IPS-18a (cell line): ENCODE results near the gene USP3.
"Not testable (repeated sequence)": the region's sequence is repeated elsewhere in the genome, so short reads cannot be mapped to it uniquely, and the experiment has no call there.

Experiments
- H3K27ac ChIP-seq: one replicate; pipeline ENCODE4 v1.5.1; 2013; ENCODE audit warnings: low read length
- H3K27me3 ChIP-seq: one replicate; pipeline ENCODE4 v1.6.1; 2013; ENCODE audit warnings: mild to moderate bottlenecking, low read length; ENCODE audit not compliant: control insufficient read depth, insufficient read depth
- H3K36me3 ChIP-seq: one replicate; pipeline ENCODE4 v1.6.1; 2013; ENCODE audit warnings: low read depth, low read length; ENCODE audit not compliant: control insufficient read depth
- H3K4me1 ChIP-seq: one replicate; pipeline ENCODE4 v1.6.1; 2013; ENCODE audit warnings: low read depth, low read length; ENCODE audit not compliant: control insufficient read depth
- H3K4me3 ChIP-seq: one replicate; pipeline ENCODE4 v1.5.1; 2013; ENCODE audit warnings: low read length
- H3K9ac ChIP-seq: one replicate; pipeline ENCODE4 v1.6.1; 2013; ENCODE audit warnings: mild to moderate bottlenecking, low read length, moderate library complexity
- H3K9me3 ChIP-seq: one replicate; pipeline ENCODE4 v1.6.1; 2013; ENCODE audit warnings: low read depth, low read length; ENCODE audit not compliant: control insufficient read depth

The USP3 gene

DNA sequence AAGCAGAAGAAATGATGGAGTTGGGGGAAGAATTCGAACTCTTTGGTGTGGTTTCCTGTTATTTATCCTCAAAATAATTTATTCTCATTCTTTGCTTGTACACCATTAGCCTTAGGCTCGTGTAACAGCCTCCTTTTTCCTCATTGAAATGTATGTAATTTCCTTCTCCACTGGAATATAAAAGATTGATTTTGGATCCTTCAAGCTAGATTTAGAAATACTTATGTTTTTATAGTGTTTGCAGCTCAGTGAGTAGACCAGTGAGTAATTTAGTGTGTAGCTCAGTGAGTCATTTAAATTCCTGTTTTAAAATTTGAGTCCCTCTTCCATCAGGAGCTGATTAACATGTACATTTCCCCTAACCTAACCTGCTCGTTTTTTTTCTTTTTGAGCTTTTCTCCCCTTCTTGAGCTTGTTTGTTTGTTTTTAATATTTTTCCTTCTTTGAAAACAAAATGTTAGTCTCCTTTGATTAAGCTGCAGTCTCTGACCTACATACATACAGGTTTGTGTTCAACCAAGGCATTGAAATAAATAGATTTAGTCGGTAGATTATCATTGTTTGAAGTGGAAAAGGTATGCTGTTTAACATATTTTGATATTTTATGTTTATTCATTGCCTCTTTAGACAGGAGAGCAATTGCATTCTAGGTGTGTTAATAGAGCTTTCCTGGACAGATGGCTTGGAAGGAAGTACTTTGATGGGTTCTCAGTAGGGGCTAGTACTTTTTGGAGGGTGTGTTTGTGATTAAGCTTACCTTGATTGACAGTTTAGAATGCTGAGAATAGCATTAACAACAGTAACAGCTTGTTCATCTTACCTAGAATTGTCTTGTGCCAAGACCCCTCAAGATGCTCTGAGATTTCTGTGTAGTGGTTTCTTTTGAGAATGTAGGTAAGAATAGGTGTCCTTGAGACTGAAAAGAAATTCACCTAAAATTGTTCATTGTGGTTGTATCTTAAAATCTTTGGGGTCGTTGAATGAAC, 5.9 kb downstream of the USP3 start:
- Histone ChIP-seq H3K27me3 (peaks cover 43% of the 10 kb centered on the region), H3K4me3 (no peak overlapping the region), H3K9ac (no peak overlapping the region), H3K27ac (no peak overlapping the region), H3K9me3 (no peaks in the 10 kb centered on the region), H3K4me1 (peaks cover 59% of the 10 kb centered on the region), H3K36me3 (no peaks in the 10 kb centered on the region)

GRCh38 chr15:63512148-63512547, 7.8 kb downstream of the USP3 start:
- Histone ChIP-seq H3K36me3 (no peaks in the 10 kb centered on the region), H3K4me1 (peaks cover 69% of the 10 kb centered on the region), H3K4me3 (no peak overlapping the region)

DNA sequence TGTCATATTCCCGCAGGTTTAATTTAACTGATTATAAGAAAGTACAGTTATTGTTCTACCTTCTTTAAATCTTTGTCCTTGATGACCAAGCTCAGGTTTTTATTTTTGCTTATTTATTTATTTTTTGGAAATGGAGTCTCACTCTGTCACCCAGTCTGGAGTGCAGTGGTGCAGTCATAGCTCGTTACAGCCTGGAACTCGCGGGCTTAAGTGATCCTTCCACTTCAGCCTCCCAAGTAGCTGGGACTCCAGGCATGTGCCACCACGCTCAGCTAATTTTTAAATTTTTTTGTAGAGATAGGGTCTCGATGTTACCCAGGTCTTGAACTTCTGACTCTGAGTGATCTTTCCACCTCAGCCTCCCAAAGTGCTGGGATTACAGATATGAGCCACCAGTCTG, 8.9 kb downstream of the USP3 start:
- peaks cover 80% of the 10 kb centered on the region for H3K4me1 ChIP-seq

More at GRCh38 chr15:63512148-63512547, 7.8 kb downstream of the USP3 start:
- no peak overlapping the region for H3K9ac ChIP-seq
- H3K9me3 ChIP-seq = no peaks in the 10 kb centered on the region
- peaks cover 25% of the 10 kb centered on the region for H3K27me3 ChIP-seq
- H3K27ac ChIP-seq = no peak overlapping the region

GRCh38 chr15:63513728-63514127, 9.3 kb downstream of the USP3 start:
- H3K36me3 ChIP-seq = no peaks in the 10 kb centered on the region
- no peak overlapping the region for H3K4me3 ChIP-seq
- H3K9me3 ChIP-seq = no peaks in the 10 kb centered on the region
- H3K27me3 ChIP-seq = peaks cover 9% of the 10 kb centered on the region
- no peak overlapping the region for H3K9ac ChIP-seq
- H3K4me1 ChIP-seq = peaks cover 80% of the 10 kb centered on the region
- H3K27ac ChIP-seq = no peak overlapping the region

More for the DNA sequence above, 8.9 kb downstream of the USP3 start:
- no peaks in the 10 kb centered on the region for H3K36me3 ChIP-seq
- H3K27ac ChIP-seq = no peak overlapping the region
- no peak overlapping the region for H3K4me3 ChIP-seq
- no peaks in the 10 kb centered on the region for H3K9me3 ChIP-seq
- H3K27me3 ChIP-seq = peaks cover 13% of the 10 kb centered on the region
- H3K9ac ChIP-seq = no peak overlapping the region

DNA sequence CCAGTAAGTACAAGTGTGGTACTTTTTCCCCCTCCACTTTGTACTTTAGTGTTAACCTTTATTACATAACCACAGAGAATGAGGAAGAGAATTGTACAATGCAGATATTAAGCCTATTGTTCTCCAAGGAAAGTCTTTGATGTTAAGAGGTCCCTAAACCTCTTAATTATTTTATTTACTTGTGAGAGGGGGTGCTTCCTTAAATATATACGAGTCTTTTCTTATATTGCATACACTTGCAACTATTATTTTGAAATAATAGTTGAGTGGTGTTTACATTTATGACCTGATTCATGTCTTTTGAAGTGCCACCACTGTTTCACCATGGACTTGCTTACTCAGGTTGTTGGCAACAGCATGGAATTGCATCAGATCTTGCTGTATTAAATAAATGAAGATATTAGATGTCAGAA, 10.1 kb downstream of the USP3 start:
- Histone ChIP-seq H3K4me1 (peaks cover 72% of the 10 kb centered on the region), H3K4me3 (no peak overlapping the region), H3K27ac (no peak overlapping the region), H3K9me3 (no peaks in the 10 kb centered on the region), H3K36me3 (no peaks in the 10 kb centered on the region), H3K27me3 (peaks cover under 1% of the 10 kb centered on the region), H3K9ac (no peak overlapping the region)

DNA sequence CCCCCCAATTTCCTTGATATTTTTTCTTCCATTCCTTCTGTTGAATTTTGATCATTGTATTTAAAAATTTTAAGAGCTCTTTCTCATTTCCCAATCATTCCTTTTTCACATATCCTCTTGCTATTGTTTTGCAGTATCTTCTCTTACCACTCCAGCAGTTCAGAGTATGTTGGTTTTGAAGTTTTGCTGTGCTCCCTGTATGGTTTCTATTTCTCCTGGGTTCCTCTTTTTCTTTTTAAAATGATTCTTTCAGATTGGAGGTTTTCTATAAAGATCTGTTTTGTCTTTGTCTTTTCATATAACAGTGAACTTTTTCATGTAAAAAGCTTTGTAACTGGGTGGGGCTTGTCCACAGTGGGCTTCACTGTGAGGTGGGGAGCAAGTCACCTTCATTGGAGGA, 12.8 kb downstream of the USP3 start:
- H3K9me3 ChIP-seq = no peaks in the 10 kb centered on the region
- peak overlapping the region; percentile 28 for H3K4me3 ChIP-seq
- H3K36me3 ChIP-seq = no peaks in the 10 kb centered on the region
- H3K9ac ChIP-seq = no peak overlapping the region
- no peaks in the 10 kb centered on the region for H3K27me3 ChIP-seq
- peaks cover 53% of the 10 kb centered on the region for H3K4me1 ChIP-seq
- H3K27ac ChIP-seq = no peak overlapping the region

DNA sequence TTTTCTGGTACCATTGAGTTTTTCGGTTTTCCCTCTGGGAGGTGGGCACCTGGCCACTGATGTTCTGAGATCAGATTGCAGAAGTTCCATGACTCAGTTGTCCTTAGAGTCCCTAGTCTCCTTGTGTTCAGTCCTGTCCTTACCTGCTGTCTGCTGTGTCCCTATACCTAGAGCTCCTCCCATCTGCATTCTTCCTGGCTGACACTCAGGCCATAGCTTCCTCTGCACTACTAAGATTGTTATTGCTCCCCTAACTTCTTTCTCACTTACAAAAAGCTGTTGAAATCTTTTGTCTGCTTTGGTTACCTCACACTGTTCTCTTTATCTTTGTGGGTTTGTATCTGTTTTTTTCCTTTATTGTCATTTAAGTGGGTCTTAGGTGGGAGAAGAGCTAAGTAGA, 13.2 kb downstream of the USP3 start:
- no peaks in the 10 kb centered on the region for H3K27me3 ChIP-seq
- H3K4me1 ChIP-seq = peaks cover 53% of the 10 kb centered on the region
- no peak overlapping the region for H3K27ac ChIP-seq
- no peak overlapping the region for H3K9ac ChIP-seq
- no peaks in the 10 kb centered on the region for H3K9me3 ChIP-seq
- no peaks in the 10 kb centered on the region for H3K36me3 ChIP-seq
- peak overlapping the region; percentile 28 for H3K4me3 ChIP-seq

DNA sequence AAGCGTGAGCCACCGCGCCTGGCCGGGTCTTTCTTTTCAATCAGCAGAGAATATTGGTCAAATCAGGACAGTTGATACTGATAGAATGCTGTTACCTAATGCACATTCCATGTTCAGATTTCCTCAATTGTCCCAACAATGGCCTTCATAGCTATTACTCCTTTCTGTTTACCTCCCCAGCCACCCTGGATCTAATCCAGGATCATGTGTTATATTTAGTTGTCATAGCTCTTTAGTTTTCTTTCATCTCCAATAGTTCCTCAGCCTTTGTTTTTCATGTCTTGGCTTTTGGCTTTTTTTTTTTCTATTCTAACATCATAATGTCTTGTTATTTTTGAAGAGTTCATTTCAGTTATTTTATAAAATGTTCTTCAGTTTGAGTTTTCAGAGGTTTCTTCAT, 14.6 kb downstream of the USP3 start:
- Histone ChIP-seq H3K27ac (no peak overlapping the region), H3K9ac (no peak overlapping the region), H3K4me3 (no peak overlapping the region), H3K4me1 (peaks cover 44% of the 10 kb centered on the region), H3K9me3 (no peaks in the 10 kb centered on the region), H3K36me3 (no peaks in the 10 kb centered on the region), H3K27me3 (no peaks in the 10 kb centered on the region)

- H3K4me1 ChIP-seq = peaks cover 38% of the 10 kb centered on the region
- H3K27me3 ChIP-seq = no peaks in the 10 kb centered on the region
- H3K4me3 ChIP-seq = no peak overlapping the region
- no peaks in the 10 kb centered on the region for H3K36me3 ChIP-seq
- no peaks in the 10 kb centered on the region for H3K9me3 ChIP-seq
- no peak overlapping the region for H3K27ac ChIP-seq
- no peak overlapping the region for H3K9ac ChIP-seq
Measured at GRCh38 chr15:63519548-63520178, 15.3 kb downstream of the USP3 start.

DNA sequence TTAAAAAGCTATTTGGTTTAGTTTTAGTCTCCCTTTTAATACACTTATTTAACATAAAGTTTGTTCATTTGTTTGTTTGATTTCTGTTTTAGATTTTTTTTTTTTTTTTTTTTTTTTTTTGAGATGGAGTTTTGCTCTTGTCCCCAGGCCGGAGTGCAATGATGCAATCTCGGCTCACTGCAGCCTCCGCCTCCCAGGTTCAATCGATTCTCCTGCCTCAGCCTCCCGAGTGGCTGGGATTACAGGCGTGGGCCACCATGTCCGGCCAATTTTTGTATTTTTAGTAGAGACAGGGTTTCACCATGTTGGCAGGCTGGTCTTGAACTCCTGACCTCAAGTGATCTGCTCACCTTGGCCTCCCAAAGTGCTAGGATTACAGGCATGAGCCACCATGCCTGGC, 16.1 kb downstream of the USP3 start:
- not testable (repeated sequence) for H3K9ac ChIP-seq, H3K36me3 ChIP-seq, H3K27me3 ChIP-seq, H3K4me3 ChIP-seq, H3K27ac ChIP-seq, H3K9me3 ChIP-seq
- peaks cover 30% of the 10 kb centered on the region for H3K4me1 ChIP-seq

GRCh38 chr15:63522225-63522578, 17.8 kb downstream of the USP3 start:
- H3K4me1 ChIP-seq = peaks cover 13% of the 10 kb centered on the region
- no peaks in the 10 kb centered on the region for H3K27me3 ChIP-seq
- no peak overlapping the region for H3K4me3 ChIP-seq
- H3K27ac ChIP-seq = no peak overlapping the region
- no peaks in the 10 kb centered on the region for H3K9me3 ChIP-seq
- no peak overlapping the region for H3K9ac ChIP-seq
- H3K36me3 ChIP-seq = no peaks in the 10 kb centered on the region
